Measurements from ENCODE around the gene DENND4C. TPM values are rescaled to one million over a fixed set of nuclear protein-coding genes. Genes with fewer than 3 reads are reported as not detected.
"Not testable (repeated sequence)": the region's sequence is repeated elsewhere in the genome, so short reads cannot be mapped to it uniquely, and the experiment has no call there.

DENND4C gene
- total RNA-seq, 2 donors from 2014 or later = 54.9 to 58.3 TPM

GRCh38 chr9:19320495-19320894 is 90.0 kb downstream of the DENND4C start:
- no peak for DNase-seq (ENCODE audit: low spot score)
- intact Hi-C loops (cut with DNase I) = no loop called here

GRCh38 chr9:19331877-19332276 is 101.4 kb downstream of the DENND4C start:
- DNase-seq (ENCODE audit: low spot score) = no peak

GRCh38 chr9:19336166-19336565 is 105.7 kb downstream of the DENND4C start:
- DNase-seq (ENCODE audit: low spot score) = no peak
- intact Hi-C loops (cut with DNase I) = no loop called here

More at GRCh38 chr9:19331877-19332276, 101.4 kb downstream of the DENND4C start:
- intact Hi-C loops (cut with DNase I) = no loop called here

GRCh38 chr9:19342947-19343346 is 112.5 kb downstream of the DENND4C start:
- DNase-seq (ENCODE audit: low spot score) = no peak
- intact Hi-C loops (cut with DNase I) = no loop called here

- intact Hi-C loops (cut with DNase I) = no loop called here
- DNase-seq (ENCODE audit: low spot score) = no peak
These were observed 128.2 kb downstream of the DENND4C start for GRCh38 chr9:19358701-19359100.

- intact Hi-C loops (cut with DNase I) = no loop called here
These were observed 138.6 kb downstream of the DENND4C start for GRCh38 chr9:19369107-19369506.

GRCh38 chr9:19371942-19372341 is 141.4 kb downstream of the DENND4C start:
- intact Hi-C loops (cut with DNase I) = no loop called here

More at GRCh38 chr9:19369107-19369506, 138.6 kb downstream of the DENND4C start:
- DNase-seq (ENCODE audit: low spot score) = no peak

GRCh38 chr9:19372567-19372966 is 142.1 kb downstream of the DENND4C start:
- intact Hi-C loops (cut with DNase I) = no loop called here
- DNase-seq (ENCODE audit: low spot score) = no peak

More at GRCh38 chr9:19371942-19372341, 141.4 kb downstream of the DENND4C start:
- DNase-seq (ENCODE audit: low spot score) = no peak

- intact Hi-C loops (cut with DNase I) = no loop called here
- DNase-seq (ENCODE audit: low spot score) = no peak
These were observed 143.0 kb downstream of the DENND4C start for GRCh38 chr9:19373527-19373926.

GRCh38 chr9:19375538-19375937 is 145.0 kb downstream of the DENND4C start:
- DNase-seq (ENCODE audit: low spot score) = no peak
- intact Hi-C loops (cut with DNase I) = no loop called here

GRCh38 chr9:19376931-19377330 is 146.4 kb downstream of the DENND4C start:
- DNase-seq (ENCODE audit: low spot score) = no peak
- intact Hi-C loops (cut with DNase I) = no loop called here

- intact Hi-C loops (cut with DNase I) = no loop called here
- DNase-seq (ENCODE audit: low spot score) = no peak
These were observed 147.7 kb downstream of the DENND4C start for GRCh38 chr9:19378164-19378563.

- DNase-seq (ENCODE audit: low spot score) = no peak
- intact Hi-C loops (cut with DNase I) = no loop called here
These were observed 148.2 kb downstream of the DENND4C start for GRCh38 chr9:19378647-19379046.

- intact Hi-C loops (cut with DNase I) = no loop called here
- no peak for DNase-seq (ENCODE audit: low spot score)
These were observed 148.8 kb downstream of the DENND4C start for GRCh38 chr9:19379283-19379682.

GRCh38 chr9:19379697-19380046 is 149.2 kb downstream of the DENND4C start:
- DNase-seq (ENCODE audit: low spot score) = no peak
- intact Hi-C loops (cut with DNase I) = no loop called here

- intact Hi-C loops (cut with DNase I) = no loop called here
These were observed 150.3 kb downstream of the DENND4C start for GRCh38 chr9:19380826-19381075.

GRCh38 chr9:19381656-19382055 is 151.2 kb downstream of the DENND4C start:
- intact Hi-C loops (cut with DNase I) = no loop called here

More at GRCh38 chr9:19380826-19381075, 150.3 kb downstream of the DENND4C start:
- DNase-seq (ENCODE audit: low spot score) = no peak

GRCh38 chr9:19385212-19385611 is 154.7 kb downstream of the DENND4C start:
- DNase-seq (ENCODE audit: low spot score); intact Hi-C loops (cut with DNase I): not testable (repeated sequence)

More at GRCh38 chr9:19381656-19382055, 151.2 kb downstream of the DENND4C start:
- no peak for DNase-seq (ENCODE audit: low spot score)

- intact Hi-C loops (cut with DNase I) = no loop called here
- no peak for DNase-seq (ENCODE audit: low spot score)
These were observed 155.5 kb downstream of the DENND4C start for GRCh38 chr9:19385786-19386501.

- intact Hi-C loops (cut with DNase I) = no loop called here
- DNase-seq (ENCODE audit: low spot score) = no peak
These were observed 156.1 kb downstream of the DENND4C start for GRCh38 chr9:19386502-19387044.

GRCh38 chr9:19387317-19387716 is 156.8 kb downstream of the DENND4C start:
- intact Hi-C loops (cut with DNase I) = no loop called here
- no peak for DNase-seq (ENCODE audit: low spot score)

Measured in posterior vena cava (tissue), 2 donors.